Kasumi-1 (cell line): Measurements from ENCODE around the gene TTC24.

Source experiments
- DNase-seq, 2 experiments: peaks; one replicate each; lab custom pipeline; 2025; lab: John Stamatoyannopoulos, UW

The TTC24 gene

GRCh38 chr1:156554971-156555370, 24.6 kb upstream of the TTC24 start:
- DNase-seq: no peak

- no peak for DNase-seq
These were observed 23.8 kb upstream of the TTC24 start for GRCh38 chr1:156555715-156556114.

GRCh38 chr1:156556354-156556753, 23.2 kb upstream of the TTC24 start:
- no peak for DNase-seq

GRCh38 chr1:156559086-156559796, 20.3 kb upstream of the TTC24 start:
- no peak for DNase-seq

GRCh38 chr1:156559797-156560385, 19.6 kb upstream of the TTC24 start:
- no peak for DNase-seq

- no peak for DNase-seq
These were observed 18.8 kb upstream of the TTC24 start for GRCh38 chr1:156560585-156561163.

- no peak for DNase-seq
These were observed 14.0 kb upstream of the TTC24 start for GRCh38 chr1:156565519-156565918.

GRCh38 chr1:156566436-156566835, 13.1 kb upstream of the TTC24 start:
- no peak for DNase-seq

- DNase-seq: peak; percentile 11 to 19
These were observed 8.2 kb upstream of the TTC24 start for GRCh38 chr1:156571261-156571852.

GRCh38 chr1:156571919-156572662, 7.4 kb upstream of the TTC24 start, which contains the start of gene IQGAP3:
IQGAP3 (minus strand) TSS chr1:156572565; CDS start chr1:156572529, 36 bp downstream.
- peak; percentile 74 to 75 for DNase-seq

- no peak for DNase-seq
These were observed 6.9 kb upstream of the TTC24 start for GRCh38 chr1:156572663-156573018.

- DNase-seq: no peak
These were observed 5.4 kb upstream of the TTC24 start for GRCh38 chr1:156574039-156574633.

- DNase-seq: no peak
These were observed 2.0 kb upstream of the TTC24 start for GRCh38 chr1:156577550-156577949.

- no peak for DNase-seq
These were observed 1.5 kb upstream of the TTC24 start for GRCh38 chr1:156578055-156578454.

- no peak for DNase-seq
These were observed 2.3 kb downstream of the TTC24 start for GRCh38 chr1:156581661-156582387.

- DNase-seq: no peak
These were observed 3.0 kb downstream of the TTC24 start for GRCh38 chr1:156582388-156583017.

GRCh38 chr1:156583821-156584622, 4.5 kb downstream of the TTC24 start:
- peak; percentile 86 to 94 for DNase-seq

GRCh38 chr1:156584813-156585212, 5.3 kb downstream of the TTC24 start:
- DNase-seq: peak in 1 of 2 experiments; percentile 10

- DNase-seq: no peak
These were observed 6.8 kb downstream of the TTC24 start for GRCh38 chr1:156586323-156586722.
